GM23338 (cell line): Measurements from ENCODE around the gene CMBL.

ENCODE experiments used
- CTCF ChIP-seq, 2 experiments: fragments of 200-600 bp in 1 of 2; sonication (generic) in 1 of 2; conservative IDR thresholded peaks; 2 replicates each; pipeline versions ENCODE4 v1.5.1 to v1.6.1; 2016 to 2017; ENCODE audit warnings: antibody characterized with exemption in 2 of 2, low read depth in 2 of 2, mild to moderate bottlenecking in 2 of 2, moderate library complexity in 1 of 2
- EZH2phosphoT487 ChIP-seq: fragments of 200-600 bp; sonication (generic); IDR thresholded peaks from one replicate; pipeline ENCODE4 v1.8.1; 2018; ENCODE audit warnings: antibody characterized with exemption; ENCODE audit not compliant: unreplicated experiment
- NANOG ChIP-seq: IDR thresholded peaks from 2 replicates; pipeline ENCODE4 v1.6.1; 2016; ENCODE audit warnings: antibody characterized with exemption, borderline replicate concordance
- POLR2AphosphoS5 ChIP-seq: IDR thresholded peaks from 2 replicates; pipeline ENCODE4 v1.6.1; 2016; ENCODE audit warnings: antibody characterized with exemption, low read depth

GRCh38 chr5:10315201-10315600 is 7.5 kb upstream of the CMBL start:
- no peak for TF ChIP-seq POLR2AphosphoS5
- no peak for TF ChIP-seq CTCF (conservative IDR thresholded peaks at IDR 0.05; ENCODE audit: low read depth in 2 of 2)
- no peak for TF ChIP-seq NANOG
- TF ChIP-seq EZH2phosphoT487: no peak
